NCI-H2227 (cell line): ENCODE results near the gene C5orf22.
"Not testable (repeated sequence)": the region's sequence is repeated elsewhere in the genome, so short reads cannot be mapped to it uniquely, and the experiment has no call there.

ENCODE experiments used
- DNase-seq: peaks from one replicate; lab custom pipeline; 2025; ENCODE audit not compliant: unreplicated experiment; lab: John Stamatoyannopoulos, UW

C5orf22 gene

GRCh38 chr5:31598640-31599611, 66.8 kb downstream of the C5orf22 start:
- no peak for DNase-seq

GRCh38 chr5:31602305-31602704, 70.2 kb downstream of the C5orf22 start:
- not testable (repeated sequence) for DNase-seq

DNA sequence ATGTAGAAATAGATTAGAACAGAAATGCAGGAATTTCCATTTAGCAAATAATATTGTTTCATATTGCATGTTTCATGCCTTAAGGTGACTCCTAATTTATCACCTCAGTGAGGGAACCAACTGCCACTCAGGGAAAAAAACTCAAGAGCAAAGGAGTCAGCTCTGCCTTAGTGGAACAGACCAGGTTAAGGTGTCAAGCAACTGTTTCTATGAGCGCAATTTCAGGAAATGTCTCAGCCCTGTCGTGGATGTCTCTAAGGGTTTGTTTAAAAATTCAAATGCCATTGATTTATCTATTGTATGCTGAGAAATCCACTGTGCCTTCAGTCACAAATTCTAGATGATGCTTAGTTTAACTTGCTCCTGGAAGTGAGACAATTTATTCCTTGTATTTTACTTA, 72.1 kb downstream of the C5orf22 start:
- no peak for DNase-seq

DNA sequence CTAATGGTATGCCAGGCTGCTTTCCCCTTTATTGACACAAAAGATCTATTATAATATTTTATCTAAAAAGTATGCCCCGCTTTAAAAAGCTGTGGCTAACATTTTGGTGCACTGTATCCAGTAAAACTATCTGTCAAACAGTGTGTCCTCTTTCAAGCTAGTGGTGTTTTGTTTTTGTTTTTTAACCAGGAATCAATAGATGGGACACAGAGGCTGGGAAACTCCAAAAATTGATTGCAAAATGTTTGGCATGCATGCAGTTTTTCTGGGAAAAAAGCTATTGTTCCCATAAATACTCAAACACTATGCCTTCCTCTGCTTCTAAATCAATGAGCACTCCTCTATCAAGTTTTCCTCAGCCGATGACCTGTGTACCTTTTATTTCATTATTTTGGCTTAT, 72.5 kb downstream of the C5orf22 start:
- DNase-seq, result no peak
